ENCODE data around the gene NEUROD1.

- no peak for TF ChIP-seq CTCF (IDR thresholded peaks at IDR 0.05)
- no peak for TF ChIP-seq POLR2A (IDR thresholded peaks at IDR 0.05)
- TF ChIP-seq POLR2AphosphoS5 (IDR thresholded peaks at IDR 0.05) = no peak
- TF ChIP-seq EP300 (IDR thresholded peaks at IDR 0.05; ENCODE audit: low read depth) = no peak
Measured at GRCh38 chr2:181679544-181679979, 755 bp downstream of the NEUROD1 start.
